Hematopoietic multipotent progenitor cell treated with erythropoietin and hydrocortisone succinate and interleukin-3 and kit ligand, for 8 days (in vitro differentiated cells): ENCODE data around the gene TBXAS1.
A peak's percentile ranks its signal among the peaks of the same experiment; 100 is the strongest.

Source experiments
- DNase-seq: peaks from one replicate; pipeline ENCODE4 v3.0.0-alpha.2; 2015

The TBXAS1 gene

DNA sequence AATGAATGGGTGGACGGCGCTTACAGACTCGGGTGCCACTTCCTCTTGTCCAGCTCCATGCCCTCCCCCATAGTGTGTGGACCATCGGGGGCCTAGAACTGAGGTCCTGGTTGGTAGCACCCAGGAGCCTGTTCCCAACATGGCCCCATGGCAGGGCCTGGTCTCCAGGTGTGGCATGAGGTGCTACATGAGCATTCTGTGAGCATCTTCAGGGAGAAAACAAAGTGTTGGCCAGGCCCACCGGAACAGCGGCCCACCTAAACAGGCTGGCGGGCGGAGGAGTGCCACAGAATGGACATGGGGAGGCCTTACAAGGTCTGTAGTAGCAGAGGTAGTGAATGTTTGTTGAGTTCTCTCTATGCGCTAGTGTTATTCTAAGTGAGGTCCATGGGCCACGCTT is 156.7 kb downstream of the TBXAS1 start:
- no peak for DNase-seq

DNA sequence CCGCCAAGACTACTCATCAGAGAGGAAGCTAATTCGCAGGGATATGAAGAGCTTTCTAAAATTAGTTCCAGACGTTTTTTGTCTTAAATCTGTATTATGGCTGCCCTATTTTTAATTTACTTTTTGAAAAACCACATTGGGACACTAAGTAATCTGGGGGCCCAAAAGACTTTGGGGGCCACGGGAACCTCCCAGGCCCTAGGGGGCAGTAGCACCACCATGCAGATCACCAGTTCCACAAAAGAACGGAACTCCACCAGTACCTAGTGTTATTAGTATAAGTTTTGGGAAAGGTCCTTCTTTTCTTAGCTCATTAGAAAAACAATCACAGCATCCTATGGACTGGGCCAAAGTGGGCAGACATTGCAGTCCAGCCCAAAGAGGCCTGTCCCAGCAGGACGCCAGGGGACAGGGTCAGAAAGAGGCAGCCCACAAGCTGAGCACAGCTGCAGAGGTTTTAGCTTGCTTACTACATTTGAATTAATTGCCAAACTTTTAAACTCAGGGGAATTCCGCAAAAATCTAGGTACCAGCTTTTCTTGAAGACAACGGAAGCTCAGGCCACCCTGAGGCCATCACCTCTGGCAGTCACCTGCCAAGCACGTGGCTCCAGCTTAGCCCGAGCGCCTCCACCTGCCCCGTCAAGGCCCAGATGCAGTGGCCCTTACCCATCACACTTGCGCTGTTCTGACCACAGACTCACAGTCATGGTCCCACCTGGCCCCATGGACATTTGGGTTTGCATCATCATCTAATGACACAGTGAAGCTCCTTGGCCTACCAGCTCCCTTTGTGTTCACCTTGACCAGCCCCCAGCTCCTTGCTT is 158.8 kb downstream of the TBXAS1 start:
- DNase-seq: no peak

DNA sequence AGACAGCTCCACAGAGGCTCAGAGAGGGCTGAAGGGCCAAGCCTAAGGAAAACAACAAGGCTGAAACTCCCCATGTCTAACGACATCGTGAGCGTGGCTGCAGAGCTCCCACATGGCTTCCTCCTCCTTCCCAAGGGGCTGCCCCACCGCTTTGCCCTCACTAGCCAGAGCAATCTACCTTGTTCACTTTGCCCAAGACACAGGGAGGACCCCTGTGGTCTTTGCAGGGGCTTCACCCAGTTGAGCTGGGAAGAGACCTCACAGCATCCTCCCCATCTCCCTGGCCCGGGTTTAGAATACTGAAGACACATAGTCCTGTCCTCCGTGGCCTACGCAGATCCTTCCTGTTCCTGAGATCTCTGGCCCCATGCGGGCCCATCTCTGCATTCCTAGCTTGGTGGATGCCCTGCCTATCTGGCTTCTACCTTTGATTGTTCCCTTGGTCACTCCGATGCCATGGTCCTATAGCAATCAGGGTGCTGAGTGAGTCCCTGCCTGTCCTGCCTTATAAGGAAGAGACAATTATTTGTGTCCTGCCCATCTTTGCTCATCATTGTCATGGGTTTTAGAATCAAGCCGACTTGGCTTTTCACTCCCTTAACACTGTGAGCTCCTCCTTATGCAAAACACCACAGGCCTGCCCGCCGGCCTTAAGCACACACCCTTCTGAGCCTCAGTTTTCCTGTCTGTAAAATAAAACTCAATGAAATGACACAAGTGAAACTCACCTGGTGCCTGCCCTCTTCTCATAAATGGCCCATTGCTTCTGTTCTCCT is 160.5 kb downstream of the TBXAS1 start:
- no peak for DNase-seq

GRCh38 chr7:139990142-139990535 is 161.1 kb downstream of the TBXAS1 start:
- no peak for DNase-seq

GRCh38 chr7:139990571-139991268 is 161.7 kb downstream of the TBXAS1 start:
- no peak for DNase-seq

DNA sequence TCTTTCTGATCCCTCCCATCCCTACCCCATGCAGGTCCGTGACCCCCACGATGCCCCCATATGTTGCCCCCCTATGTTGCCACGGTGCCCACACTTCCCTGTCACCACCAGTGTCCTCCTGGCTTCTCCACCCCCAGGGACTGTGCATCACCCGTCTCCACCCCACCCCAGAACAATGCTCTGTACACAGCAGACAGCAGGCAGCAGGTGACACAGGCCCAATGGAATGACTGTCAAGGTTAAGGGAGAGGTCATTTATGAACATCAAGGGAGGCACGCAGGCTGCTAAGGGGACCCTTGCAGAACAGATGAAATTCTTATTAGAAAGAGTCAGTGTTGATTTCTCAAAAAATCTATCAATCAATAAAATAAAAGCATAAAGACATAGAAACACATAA is 162.2 kb downstream of the TBXAS1 start:
- no peak for DNase-seq

- no peak for DNase-seq
These were observed 162.8 kb downstream of the TBXAS1 start for GRCh38 chr7:139991911-139992310.

DNA sequence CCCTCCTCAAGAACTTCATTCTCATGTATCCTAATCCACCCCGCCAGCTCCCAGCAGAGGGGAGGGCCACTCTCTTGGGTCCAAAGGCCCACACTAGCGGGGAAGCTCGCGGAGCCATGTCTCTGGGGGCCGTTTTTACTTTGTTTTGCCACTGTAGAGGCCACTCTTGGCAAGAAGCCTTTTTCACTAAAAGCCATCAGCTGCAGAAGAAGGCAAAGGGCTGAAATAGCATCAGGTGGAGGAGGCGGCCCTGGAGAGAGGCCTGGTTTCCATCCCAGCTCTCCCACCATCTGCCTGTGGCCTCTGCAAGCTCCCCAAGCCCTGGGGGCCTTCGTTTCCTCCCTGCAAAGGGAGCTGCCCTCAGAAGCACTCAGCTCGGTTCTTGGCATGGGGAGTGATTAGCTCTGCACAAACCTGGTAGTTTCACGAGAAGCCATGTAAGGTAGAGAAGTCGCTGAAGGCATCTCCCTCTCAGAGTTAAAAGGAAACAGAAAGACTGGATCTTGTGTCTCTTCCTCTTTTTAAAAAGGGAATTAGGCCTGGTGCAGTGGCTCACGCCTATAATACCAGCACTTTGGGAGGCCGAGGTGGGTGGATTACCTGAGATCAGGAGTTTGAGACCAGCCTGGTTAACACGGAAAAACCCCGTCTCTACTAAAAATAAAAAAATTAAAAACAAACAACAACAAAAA is 163.4 kb downstream of the TBXAS1 start:
- DNase-seq: no peak

DNA sequence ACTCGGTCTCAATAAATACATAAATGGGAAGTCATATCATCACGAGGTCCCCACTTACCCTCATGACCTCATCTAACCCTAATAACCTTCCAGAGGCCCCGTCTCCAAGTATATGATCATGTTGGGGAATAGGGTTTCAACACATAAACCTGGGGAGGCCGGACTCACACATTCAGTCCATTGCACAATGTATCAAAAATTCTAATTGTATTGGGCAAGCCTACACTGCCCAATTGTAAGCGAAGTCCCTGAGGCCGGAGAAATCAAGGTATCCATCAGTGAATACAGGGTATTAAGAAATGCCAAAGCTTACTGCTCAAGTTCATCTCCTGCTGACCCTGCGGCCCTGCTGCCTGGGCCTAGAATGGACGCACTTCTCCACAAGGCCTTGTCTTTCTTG is 164.1 kb downstream of the TBXAS1 start:
- no peak for DNase-seq

DNA sequence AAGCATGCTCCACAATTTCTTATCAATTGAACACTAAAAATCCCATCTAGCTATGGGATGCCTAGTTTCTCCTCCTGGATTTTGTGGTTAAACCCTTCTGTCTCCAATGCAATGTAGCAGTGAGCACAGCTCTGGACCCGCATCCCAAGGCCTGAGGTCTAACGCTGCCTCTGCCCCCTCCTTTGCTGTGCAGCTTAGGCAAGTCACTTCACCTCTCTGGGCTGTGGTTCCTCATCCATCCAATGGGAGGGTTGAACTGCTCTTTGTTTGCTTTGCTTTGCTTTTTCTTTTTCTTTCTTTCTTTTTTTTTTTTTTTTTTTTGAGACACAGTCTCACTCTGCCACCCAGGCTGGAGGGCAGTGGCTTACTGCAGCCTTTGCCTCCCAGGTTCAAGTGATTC is 164.5 kb downstream of the TBXAS1 start:
- no peak for DNase-seq

DNA sequence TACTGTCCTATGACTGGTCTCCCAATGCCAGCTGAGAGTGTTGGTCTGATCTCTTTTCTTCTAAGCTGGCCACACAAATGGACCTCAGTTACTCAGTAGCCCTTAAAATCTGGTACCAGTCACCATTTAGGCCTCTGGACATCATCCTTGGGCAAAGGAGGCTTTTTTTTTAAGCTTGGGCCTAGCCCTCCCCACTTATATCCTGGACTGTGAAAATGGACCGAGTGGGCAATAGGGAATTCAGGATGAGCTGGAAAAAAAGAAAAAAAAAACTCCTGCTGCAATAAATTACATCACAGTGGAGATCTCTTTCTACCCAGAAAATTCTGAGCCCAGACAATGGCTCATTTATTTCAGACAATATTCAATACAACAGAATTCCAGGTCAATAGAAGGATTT is 165.3 kb downstream of the TBXAS1 start:
- no peak for DNase-seq

- DNase-seq: no peak
These were observed 166.2 kb downstream of the TBXAS1 start for GRCh38 chr7:139995017-139995915.

GRCh38 chr7:139998572-139998971 is 169.5 kb downstream of the TBXAS1 start:
- no peak for DNase-seq

DNA sequence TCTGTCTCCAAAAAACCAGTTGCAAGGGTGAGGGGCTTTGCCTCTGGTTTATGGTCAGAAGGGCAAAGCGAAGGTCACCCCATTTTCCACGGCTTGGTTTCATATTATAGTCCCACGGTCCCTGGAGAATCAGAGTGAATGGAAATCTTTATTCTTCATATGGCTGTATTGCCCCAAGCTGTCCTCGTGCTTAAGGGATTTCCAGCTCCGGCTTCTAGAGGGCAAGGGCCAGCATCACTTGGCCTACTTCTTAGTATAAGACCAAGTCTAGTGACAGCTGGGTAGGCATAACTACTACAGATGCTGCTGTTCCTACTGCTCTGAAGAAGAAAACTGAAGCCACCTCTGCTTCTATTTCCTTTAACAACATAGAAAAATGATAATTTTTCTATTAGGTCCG is 170.5 kb downstream of the TBXAS1 start:
- no peak for DNase-seq

GRCh38 chr7:140000666-140001268 is 171.7 kb downstream of the TBXAS1 start:
- no peak for DNase-seq

DNA sequence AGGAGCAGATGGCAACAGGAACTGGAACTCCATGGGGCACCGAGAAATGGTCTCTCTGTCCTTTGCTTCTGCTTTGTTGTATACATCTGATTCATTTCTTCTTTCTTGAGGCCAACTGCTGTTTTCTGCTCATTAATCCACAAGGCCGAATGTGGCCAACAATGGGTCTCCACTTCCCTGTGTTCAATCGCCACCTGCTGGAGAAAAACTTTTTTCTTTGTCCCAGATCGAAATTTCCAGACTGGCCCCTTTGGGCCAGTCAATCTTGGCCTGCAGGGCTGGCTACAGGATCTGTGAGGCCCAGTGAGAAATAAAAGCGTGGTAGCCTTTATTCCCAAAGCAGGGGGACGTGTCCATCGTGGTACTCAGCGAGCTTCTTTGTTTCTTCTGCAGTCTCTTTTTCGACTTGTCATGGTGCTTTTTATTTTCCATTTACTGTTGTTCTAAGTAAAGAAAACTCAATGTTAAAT is 174.9 kb downstream of the TBXAS1 start:
- peak; percentile 76 for DNase-seq

DNA sequence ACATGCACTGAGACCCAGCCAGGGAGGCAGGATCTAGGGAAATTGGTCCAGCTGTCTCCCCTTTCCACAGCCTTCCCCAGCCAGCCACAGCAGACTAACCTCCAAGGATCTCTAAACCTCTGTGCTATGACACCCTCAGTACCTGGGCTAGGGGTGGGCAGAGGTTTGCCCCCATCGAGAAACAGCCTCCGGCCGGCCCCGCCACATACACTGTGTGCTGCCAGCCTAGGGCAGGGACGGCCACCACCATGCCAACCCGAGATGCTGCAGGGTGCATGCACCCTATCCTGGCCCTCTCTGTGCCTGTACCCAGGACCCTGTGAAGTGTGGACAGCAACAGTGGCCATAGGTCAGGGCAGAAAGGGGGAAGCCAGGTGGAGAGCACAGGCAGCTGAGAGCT is 175.6 kb downstream of the TBXAS1 start:
- no peak for DNase-seq

DNA sequence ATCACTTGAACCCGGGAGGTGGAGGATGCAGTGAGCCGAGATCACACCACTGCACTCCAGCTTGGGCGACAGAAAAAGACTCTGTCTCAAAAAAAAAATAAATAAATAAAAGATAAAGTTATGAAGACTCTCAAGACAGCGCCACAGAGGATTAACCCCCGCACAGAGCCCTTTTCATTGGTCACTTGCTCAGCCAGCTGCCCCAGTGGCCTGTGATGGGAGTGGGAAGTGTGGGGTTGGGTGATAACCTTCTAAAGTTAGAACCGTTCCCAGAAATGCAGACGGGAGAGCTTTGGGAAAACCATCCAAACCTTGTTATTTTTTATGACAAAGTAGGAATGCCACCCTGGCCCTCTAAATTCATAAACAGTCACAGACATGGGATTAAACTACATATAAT is 176.3 kb downstream of the TBXAS1 start:
- DNase-seq: no peak

GRCh38 chr7:140005754-140006503 is 176.9 kb downstream of the TBXAS1 start:
- DNase-seq: no peak

GRCh38 chr7:140006600-140006999 is 177.5 kb downstream of the TBXAS1 start:
- no peak for DNase-seq
